ENCODE data around the gene NFATC3. TPM values are rescaled to one million over a fixed set of nuclear protein-coding genes. Genes with fewer than 3 reads are reported as not detected.

Gene NFATC3
- 8.7 and 21.0 TPM in 2 replicates for total RNA-seq

GRCh38 chr16:68085259-68086071 is at the start of gene NFATC3:
Gene NFATC3 (plus strand): TSS chr16:68085370. CDS start chr16:68085682, 312 bp downstream.

DNA sequence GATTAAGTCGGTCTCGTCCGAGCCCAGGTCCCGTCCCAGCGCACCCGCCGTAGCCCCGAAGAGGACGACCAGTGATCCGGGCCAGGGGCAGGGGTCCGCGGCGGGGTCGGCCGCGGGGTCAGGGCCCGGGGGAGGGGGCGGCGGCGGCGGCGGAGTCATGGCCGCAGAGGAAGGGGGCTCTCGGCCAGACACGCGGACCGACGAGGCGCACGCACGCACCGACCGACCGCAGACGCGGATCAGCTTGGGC is 150.6 kb downstream of the NFATC3 start, which contains the start of gene ESRP2:
Gene ESRP2, minus strand, starts transcription at position 241 of the 250 bp plus-strand sequence. Its CDS starts 82 bp downstream, at position 159.

DNA sequence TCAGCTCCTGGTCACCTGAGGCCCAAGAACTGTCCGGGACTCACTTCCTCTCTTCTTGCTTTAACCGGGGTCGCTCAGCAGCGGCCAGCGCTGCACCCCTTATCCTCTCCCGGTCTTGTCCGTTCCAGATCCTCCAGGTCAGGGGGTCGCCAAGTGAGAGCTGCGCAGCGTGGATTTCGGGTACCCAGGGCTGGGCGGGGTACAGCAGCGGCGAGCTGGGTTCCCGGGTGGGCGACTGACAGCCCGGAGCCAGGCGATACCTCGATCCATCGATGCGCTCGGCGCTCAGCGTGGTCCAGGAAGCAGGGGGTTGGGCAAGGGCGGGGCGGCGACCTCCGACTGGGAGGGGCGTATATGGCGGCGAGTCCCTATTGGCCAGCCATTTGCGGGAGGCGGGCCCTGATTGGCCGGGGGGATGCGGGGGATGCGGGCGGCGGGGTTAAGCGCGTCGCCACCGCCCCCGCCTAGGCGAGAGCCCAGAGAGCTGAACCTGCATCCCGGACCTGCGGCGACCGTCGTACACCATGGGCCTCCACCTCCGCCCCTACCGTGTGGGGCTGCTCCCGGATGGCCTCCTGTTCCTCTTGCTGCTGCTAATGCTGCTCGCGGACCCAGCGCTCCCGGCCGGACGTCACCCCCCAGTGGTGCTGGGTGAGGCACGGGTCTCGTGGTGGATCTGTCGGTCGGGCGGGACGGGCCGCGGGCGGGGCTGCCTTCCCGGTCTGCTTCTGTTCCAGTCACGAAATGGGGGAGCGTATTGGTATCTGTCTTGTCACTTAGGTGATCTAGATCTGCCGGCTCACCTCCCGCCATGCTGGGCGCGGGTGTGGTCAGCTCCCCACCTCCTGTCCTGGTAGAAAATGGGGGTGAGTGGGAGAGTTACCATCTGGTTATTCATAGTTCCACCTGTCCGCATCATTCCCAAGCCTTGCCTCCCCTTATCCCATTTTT is 160.0 kb downstream of the NFATC3 start, which contains the start of gene PLA2G15:
Gene PLA2G15, plus strand, starts transcription at position 471 of the 951 bp plus-strand sequence. Its CDS starts 54 bp downstream, at position 525.

GRCh38 chr16:68264128-68265077 is 179.2 kb downstream of the NFATC3 start, which contains the start of gene SLC7A6:
Gene SLC7A6 (plus strand): TSS chr16:68264526. CDS start chr16:68274727, 10,201 bp downstream.

Other genes with a start within 250 kb of the NFATC3 start
- gene THAP11, start 243.1 kb upstream of the NFATC3 start, total RNA-seq: 26.6 and 43.9 TPM in 2 replicates
- 119 and 125 TPM in 2 replicates for gene NUTF2, start 238.4 kb upstream of the NFATC3 start, total RNA-seq
- 17.2 and 25.7 TPM in 2 replicates for gene CENPT, start 237.7 kb upstream of the NFATC3 start, total RNA-seq
- 57.0 and 92.5 TPM in 2 replicates for gene EDC4, start 212.3 kb upstream of the NFATC3 start, total RNA-seq
- 0.16 TPM in 1 of 2 replicates, not detected in the other for gene NRN1L, start 200.5 kb upstream of the NFATC3 start, total RNA-seq
- 12.5 and 35.7 TPM in 2 replicates for gene PSKH1, start 192.1 kb upstream of the NFATC3 start, total RNA-seq
- 0.49 and 0.76 TPM in 2 replicates for gene CTRL, start 153.5 kb upstream of the NFATC3 start, total RNA-seq
- 61.3 and 125 TPM in 2 replicates for gene PSMB10, start 148.5 kb upstream of the NFATC3 start, total RNA-seq
- 3.4 and 11.4 TPM in 2 replicates for gene LCAT, start 141.2 kb upstream of the NFATC3 start, total RNA-seq
- gene SLC12A4, start 116.7 kb upstream of the NFATC3 start, total RNA-seq: 58.9 and 225 TPM in 2 replicates
- gene DPEP3, start 104.9 kb upstream of the NFATC3 start, total RNA-seq: 0.16 TPM in 1 of 2 replicates, not detected in the other
- gene DPEP2, start 85.9 kb upstream of the NFATC3 start, total RNA-seq: 0.16 and 1.4 TPM in 2 replicates
- not detected in 2 replicates for gene DPEP2NB, start 69.5 kb upstream of the NFATC3 start, total RNA-seq
- 8.6 and 12.2 TPM in 2 replicates for gene DDX28, start 62.1 kb upstream of the NFATC3 start, total RNA-seq
- 10.5 and 24.0 TPM in 2 replicates for gene DUS2, start 62.1 kb upstream of the NFATC3 start, total RNA-seq
- gene ESRP2, start 150.8 kb downstream of the NFATC3 start, total RNA-seq: 0.16 and 4.5 TPM in 2 replicates
- gene PLA2G15, start 160.0 kb downstream of the NFATC3 start, total RNA-seq: 14.2 and 40.2 TPM in 2 replicates
- 10.0 and 30.5 TPM in 2 replicates for gene SLC7A6, start 179.2 kb downstream of the NFATC3 start, total RNA-seq
- 13.6 and 25.0 TPM in 2 replicates for gene SLC7A6OS, start 225.6 kb downstream of the NFATC3 start, total RNA-seq
- 27.8 and 42.2 TPM in 2 replicates for gene PRMT7, start 225.6 kb downstream of the NFATC3 start, total RNA-seq